Measurements from ENCODE around the gene ENTPD2. TPM values are rescaled to one million over a fixed set of nuclear protein-coding genes. Genes with fewer than 3 reads are reported as not detected.
A peak's percentile ranks its signal among the peaks of the same experiment; 100 is the strongest.

ENTPD2 gene
- total and polyA plus RNA-seq, 2 of the 4 experiments (the other 2 are of a cell fraction): not detected

DNA sequence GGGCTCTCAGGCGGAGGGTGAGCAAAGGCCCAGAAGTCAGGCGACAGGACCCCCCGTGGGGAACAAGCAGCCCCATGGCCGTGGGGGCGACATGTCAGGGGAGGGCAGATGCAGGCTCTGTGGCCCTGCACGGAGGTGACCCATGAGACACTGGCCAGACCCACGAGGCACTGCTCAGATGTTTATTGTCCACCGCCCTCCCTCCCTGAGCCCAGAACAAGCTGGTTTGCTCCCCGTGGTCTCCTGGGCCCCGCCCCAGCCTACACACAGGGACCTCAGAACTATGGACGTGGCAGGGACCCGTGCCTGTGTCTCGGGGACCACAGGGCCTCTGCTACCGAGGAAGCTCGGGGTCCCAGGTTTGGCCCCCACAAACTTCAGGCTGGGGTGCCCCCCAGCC, 23.9 kb downstream of the ENTPD2 start:
- WGBS, 2 experiments (ENCODE audit: extremely low coverage in 2 of 2, insufficient read length in 1 of 2): 46% methylated on average over 6 of the region's 15 CpGs; no CpG with 5 or more reads in 1 of the 2 experiments
- H3K9me3 ChIP-seq (ENCODE audit: control insufficient read depth, insufficient read depth, low read length): no peaks in the 10 kb centered on the region
- H3K23ac ChIP-seq (ENCODE audit: low read depth, low read length): no peak overlapping the region
- H2AK9ac ChIP-seq (replicated peaks; ENCODE audit: low read depth, low read length, poor library complexity): peak overlapping the region; percentile 65
- dilution Hi-C loops (cut with HindIII; ENCODE audit: low sequenced_read_pairs, unreplicated experiment): no loop called here
- H4K8ac ChIP-seq (ENCODE audit: low read depth in 2 of 2, low read length in 2 of 2): no peak overlapping the region
- no peak overlapping the region for H4K91ac ChIP-seq (ENCODE audit: insufficient read depth, low read depth, low read length)
- no peak overlapping the region for H3K4ac ChIP-seq (ENCODE audit: low read depth, low read length)
- ChIA-PET POLR2A (ENCODE audit: unreplicated experiment) (no interaction called here), CTCF (interaction anchor here (0.5 to 1.4 kb wide), 9 partner anchors 16 to 187 kb away, joined by 3 to 9 read pairs (median 4); partner anchors contain the start of genes AJM1, NPDC1, PAXX and SAPCD2)
- no peak overlapping the region for H3K14ac ChIP-seq (replicated peaks; ENCODE audit: low read depth, low read length)
- no peak for TF ChIP-seq RFX5 (IDR thresholded peaks at IDR 0.05; ENCODE audit: low read depth, low read length)
- TF ChIP-seq, protein P1, sequence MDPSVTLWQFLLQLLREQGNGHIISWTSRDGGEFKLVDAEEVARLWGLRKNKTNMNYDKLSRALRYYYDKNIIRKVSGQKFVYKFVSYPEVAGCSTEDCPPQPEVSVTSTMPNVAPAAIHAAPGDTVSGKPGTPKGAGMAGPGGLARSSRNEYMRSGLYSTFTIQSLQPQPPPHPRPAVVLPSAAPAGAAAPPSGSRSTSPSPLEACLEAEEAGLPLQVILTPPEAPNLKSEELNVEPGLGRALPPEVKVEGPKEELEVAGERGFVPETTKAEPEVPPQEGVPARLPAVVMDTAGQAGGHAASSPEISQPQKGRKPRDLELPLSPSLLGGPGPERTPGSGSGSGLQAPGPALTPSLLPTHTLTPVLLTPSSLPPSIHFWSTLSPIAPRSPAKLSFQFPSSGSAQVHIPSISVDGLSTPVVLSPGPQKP (IDR thresholded peaks at IDR 0.05; ENCODE audit: borderline replicate concordance, low read depth, low read length): no peak
- TF ChIP-seq RAD21 (IDR thresholded peaks at IDR 0.05; ENCODE audit: low read length): no peak
- TF ChIP-seq RCOR1 (IDR thresholded peaks at IDR 0.05; ENCODE audit: insufficient replicate concordance, low read length): no peak
- TF ChIP-seq, protein P2, sequence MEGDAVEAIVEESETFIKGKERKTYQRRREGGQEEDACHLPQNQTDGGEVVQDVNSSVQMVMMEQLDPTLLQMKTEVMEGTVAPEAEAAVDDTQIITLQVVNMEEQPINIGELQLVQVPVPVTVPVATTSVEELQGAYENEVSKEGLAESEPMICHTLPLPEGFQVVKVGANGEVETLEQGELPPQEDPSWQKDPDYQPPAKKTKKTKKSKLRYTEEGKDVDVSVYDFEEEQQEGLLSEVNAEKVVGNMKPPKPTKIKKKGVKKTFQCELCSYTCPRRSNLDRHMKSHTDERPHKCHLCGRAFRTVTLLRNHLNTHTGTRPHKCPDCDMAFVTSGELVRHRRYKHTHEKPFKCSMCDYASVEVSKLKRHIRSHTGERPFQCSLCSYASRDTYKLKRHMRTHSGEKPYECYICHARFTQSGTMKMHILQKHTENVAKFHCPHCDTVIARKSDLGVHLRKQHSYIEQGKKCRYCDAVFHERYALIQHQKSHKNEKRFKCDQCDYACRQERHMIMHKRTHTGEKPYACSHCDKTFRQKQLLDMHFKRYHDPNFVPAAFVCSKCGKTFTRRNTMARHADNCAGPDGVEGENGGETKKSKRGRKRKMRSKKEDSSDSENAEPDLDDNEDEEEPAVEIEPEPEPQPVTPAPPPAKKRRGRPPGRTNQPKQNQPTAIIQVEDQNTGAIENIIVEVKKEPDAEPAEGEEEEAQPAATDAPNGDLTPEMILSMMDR (conservative IDR thresholded peaks at IDR 0.05; ENCODE audit: low read depth, low read length): no peak
- TF ChIP-seq, protein P3, sequence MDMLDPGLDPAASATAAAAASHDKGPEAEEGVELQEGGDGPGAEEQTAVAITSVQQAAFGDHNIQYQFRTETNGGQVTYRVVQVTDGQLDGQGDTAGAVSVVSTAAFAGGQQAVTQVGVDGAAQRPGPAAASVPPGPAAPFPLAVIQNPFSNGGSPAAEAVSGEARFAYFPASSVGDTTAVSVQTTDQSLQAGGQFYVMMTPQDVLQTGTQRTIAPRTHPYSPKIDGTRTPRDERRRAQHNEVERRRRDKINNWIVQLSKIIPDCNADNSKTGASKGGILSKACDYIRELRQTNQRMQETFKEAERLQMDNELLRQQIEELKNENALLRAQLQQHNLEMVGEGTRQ (IDR thresholded peaks at IDR 0.05; ENCODE audit: low read depth, low read length): no peak
- H2BK15ac ChIP-seq (ENCODE audit: low read depth, low read length): no peak overlapping the region
- no peak overlapping the region for H2BK5ac ChIP-seq (ENCODE audit: low read depth, low read length, poor library complexity, severe bottlenecking)
- H2BK120ac ChIP-seq (ENCODE audit: low read depth, low read length): no peak overlapping the region
- no peak overlapping the region for H3K18ac ChIP-seq (ENCODE audit: low read depth, low read length)
- no peaks in the 10 kb centered on the region; the same call in 1 of the 2 replicates for H4K20me1 ChIP-seq (ENCODE audit: insufficient read depth, low read length)
- in situ Hi-C loops (cut with MboI; ENCODE audit: low sequenced_read_pairs): loop anchor here (10.0 kb wide), 1 partner anchor 245 kb away; no protein-coding TSS in a partner anchor
- peaks cover 2% of the 10 kb centered on the region; the same call in 1 of the 2 replicates for H3K27me3 ChIP-seq (ENCODE audit: control insufficient read depth, insufficient read depth, low read length)
- no peak overlapping the region for H2BK20ac ChIP-seq (ENCODE audit: low read depth, low read length)
- H3K56ac ChIP-seq (ENCODE audit: extremely low read depth, insufficient read depth, low read length): no peak overlapping the region
- no peak overlapping the region for H3K27ac ChIP-seq (ENCODE audit: insufficient read depth, low read length)
- no peaks in the 10 kb centered on the region for H3K36me3 ChIP-seq (ENCODE audit: control insufficient read depth, insufficient read depth, low read length)
- intact Hi-C loops (cut with micrococcal nuclease): no loop called here
- DNase-seq (no peak), ATAC-seq (ENCODE audit: low read depth) (no peak)
- H3K4me3 ChIP-seq (ENCODE audit: insufficient read depth, low read depth, low read length): no peak overlapping the region
- BruUV-seq (replicated peaks): no TSS peak
- no peak overlapping the region for H4K5ac ChIP-seq (ENCODE audit: low read depth, low read length)
- H3K4me1 ChIP-seq (ENCODE audit: control insufficient read depth, insufficient read depth, low read length): peaks cover 5% of the 10 kb centered on the region
- H2AFZ ChIP-seq (replicated peaks; ENCODE audit: low read length, poor library complexity): peak overlapping the region; percentile 11
- no peak overlapping the region for H2AK5ac ChIP-seq (ENCODE audit: low read depth, low read length)
- H3K4me2 ChIP-seq (ENCODE audit: low read depth, low read length): no peak overlapping the region
- H3K9ac ChIP-seq (ENCODE audit: low read depth, low read length): no peak overlapping the region
- peaks cover 4% of the 10 kb centered on the region; the same call in 1 of the 2 replicates for H3K9me1 ChIP-seq (ENCODE audit: insufficient read depth, low read length)
- peaks cover 0 to 7% of the 10 kb centered on the region in 2 experiments; a peak in 2 of 4 replicates for H3K79me1 ChIP-seq (ENCODE audit: low read depth in 1 of 2, low read length in 2 of 2)

All from IMR-90 (cell line).